NCI-H460 (cell line): Measurements from ENCODE around the gene POLG. TPM values are rescaled to one million over a fixed set of nuclear protein-coding genes. Genes with fewer than 3 reads are reported as not detected.

Experiments used
- DNase-seq: peaks from one replicate; pipeline ENCODE4 v3.0.0-alpha.2; 2016; ENCODE audit warnings: low read depth; ENCODE audit errors: extremely low read depth
- total RNA-seq: library from RNA; depleted of rRNA; stranded (reverse); fragments of >200 nt; shearing (Covaris generic); gene quantifications from 2 replicates; pipeline ENCODE4 v1.2.3, GENCODE V29; 2014

Gene POLG
- total RNA-seq, 1 experiment from 2014 or later, result 30.5 TPM

DNA sequence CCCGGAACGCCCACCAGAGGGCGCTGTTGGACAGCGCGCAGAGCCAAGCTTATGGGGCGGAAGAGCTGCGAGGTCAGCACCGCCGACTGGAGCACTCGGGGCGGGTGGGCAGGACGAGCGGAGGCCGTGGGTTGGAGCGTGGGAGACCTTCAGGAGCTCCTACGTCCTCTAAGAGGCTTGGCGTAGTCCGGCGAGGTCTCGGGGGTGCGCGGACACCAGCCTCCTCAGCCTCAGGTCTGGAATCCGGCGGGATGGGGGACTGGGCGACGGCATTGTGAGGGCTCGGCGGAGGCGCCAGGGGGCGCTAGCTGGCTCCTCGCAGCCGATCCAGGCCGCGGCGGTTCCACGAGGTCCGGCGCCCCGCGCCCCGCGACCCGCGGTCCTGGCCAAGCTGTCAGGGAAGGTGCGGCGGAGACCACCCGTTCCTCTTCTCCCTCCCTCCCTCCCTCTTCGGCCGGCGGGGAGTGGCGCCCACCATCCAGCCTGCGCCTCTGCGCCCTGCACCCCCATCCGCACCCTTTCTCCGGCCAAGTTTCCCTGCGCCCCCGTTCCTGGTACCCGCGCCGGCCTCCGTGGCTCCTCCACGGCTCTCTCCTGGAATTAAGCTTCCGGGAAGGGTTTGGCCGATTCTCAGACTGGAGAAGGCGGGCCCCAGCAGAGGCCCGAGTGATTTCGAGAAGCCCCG, 24.3 kb upstream of the POLG start:
- peak; percentile 55 for DNase-seq

DNA sequence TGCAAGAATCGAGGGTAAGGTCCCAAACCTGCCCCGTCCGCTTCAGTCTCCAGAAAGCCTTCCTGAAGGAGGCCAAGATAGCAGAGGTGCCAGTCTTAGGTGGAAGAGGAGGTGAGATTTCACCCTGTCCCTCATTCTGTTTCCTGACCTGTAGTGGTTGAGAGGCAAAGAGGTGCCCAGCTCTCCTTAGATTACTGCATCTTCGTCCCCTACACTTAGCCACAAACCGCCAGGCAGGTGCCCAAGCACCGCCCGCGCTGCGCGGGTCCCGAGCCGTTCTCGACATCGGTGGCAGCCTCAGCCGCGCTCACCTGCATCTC, 23.8 kb upstream of the POLG start:
- no peak for DNase-seq

DNA sequence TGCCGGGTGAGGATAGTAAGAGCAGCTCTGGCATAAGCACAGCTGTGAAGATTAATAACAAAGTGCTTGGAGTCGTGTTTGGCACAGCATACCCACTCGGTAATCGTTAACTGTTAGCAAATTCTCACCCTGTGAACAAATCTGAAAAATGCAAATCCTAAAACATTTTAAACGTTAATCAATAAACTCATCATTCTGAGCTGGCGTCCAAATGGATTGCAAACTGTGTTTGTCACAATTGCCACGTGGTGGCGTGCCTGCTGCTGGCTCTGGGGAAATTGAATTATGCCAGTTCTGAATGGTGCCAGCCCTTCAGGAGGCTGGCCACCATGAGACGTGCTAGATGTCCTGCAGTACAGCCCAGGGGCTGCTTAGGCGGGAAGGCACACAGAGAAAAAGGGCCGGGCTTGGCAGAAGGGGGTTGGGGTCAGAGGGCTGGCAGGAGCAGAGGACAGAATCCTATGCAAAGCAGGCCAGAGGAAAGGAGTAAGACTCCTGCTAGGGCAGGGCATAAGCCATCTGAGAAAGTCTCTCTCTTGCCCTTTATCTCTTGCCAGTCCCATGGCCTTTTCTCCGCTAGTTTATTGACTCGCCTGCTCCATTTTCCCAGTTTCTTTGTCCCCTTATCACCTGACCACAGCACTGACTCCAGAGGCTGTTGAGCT, 22.1 kb upstream of the POLG start:
- DNase-seq, result peak; percentile 30

DNA sequence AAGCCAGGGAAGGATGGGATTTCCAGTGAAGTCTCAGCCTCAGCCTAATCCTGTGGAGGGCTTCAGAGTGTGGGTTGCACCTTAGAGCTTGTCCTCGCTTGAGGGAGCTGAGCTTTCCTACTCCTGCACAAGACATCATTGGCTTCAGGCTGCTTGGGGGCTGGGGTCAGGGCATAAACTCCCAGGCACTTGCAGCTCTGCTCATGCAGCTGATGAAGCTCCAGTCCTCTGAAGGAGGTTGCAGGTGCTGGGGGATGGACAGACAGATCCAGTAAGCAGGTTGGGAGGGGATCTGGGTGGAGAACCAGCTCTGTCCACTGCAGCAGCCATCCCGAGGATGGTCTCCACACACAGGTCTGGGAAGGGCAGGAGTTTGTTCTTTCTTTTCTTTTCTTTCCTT, 19.4 kb upstream of the POLG start:
- no peak for DNase-seq

- DNase-seq, result no peak
These were observed 17.9 kb upstream of the POLG start for GRCh38 chr15:89352476-89352875.

DNA sequence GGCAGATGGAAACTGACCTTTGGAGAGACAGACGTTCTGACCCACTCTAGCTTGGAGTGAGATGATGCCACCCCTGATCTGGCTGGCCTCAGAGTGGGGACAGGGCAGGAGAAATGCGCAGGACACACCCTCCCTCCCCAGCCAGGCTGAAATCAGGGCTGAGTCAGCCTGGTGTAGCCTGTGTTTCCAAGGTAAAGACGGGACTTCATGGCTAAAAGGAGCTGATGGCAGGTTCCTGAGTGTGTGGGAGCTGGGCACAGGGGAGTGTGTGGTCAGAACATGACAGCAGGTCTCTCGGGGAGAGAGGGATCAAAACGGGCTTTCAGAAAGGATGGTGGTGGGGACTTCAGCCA, 14.6 kb upstream of the POLG start:
- DNase-seq, result no peak

DNA sequence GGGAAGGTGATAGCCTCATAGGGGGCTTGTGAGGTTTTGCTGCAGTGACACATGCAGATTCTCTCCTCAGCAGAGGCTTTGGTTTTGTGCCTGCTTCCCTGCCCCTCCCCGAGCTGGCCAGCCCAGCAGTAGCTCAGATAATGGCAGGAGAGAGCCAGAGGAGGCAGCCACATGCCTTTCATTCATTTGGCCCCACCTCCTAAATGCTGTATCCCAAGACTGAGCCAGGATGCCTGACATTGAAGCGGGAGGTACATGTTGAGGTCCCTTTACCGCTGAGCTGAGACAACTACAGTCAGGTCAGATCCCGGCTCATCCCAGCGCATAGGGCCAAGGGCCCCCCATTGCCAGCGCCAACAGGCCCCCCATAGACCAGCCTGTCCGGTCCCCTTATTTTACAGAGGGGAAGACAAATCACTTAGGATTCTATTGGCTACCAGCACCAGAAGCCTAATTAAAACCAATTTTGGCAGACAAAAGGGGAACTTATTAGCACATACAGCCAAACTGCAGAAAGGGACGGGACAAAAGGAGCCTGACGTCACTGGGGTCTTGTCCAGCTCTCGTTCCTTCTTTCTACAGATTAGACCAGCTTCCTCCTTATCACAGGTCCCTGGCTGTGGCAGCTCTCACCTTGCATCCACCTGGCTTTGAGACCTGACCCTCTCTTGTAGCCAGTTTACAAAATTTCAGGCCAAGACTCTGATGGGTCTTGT, 12.1 kb upstream of the POLG start:
- no peak for DNase-seq

GRCh38 chr15:89345248-89345647, 10.6 kb upstream of the POLG start:
- no peak for DNase-seq

DNA sequence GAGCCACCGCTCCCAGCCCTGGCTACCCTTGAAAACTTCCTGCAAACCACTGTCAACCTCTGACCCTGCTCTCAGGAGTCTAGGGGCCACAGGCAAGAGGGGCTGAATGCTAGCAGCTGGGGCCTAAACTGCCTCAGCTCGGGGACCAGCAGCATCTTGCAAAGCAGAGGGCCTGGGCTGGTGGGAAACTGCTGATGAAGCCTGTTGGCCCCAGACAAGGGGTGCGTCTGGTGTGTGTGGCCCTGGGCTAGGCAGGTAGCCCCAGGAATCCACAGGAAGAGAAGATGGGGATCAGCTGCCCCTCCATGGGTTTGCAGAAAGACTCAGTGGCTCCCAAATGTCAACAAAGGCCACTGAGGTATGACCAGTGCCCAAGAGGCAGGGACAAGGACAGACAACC, 8.2 kb upstream of the POLG start:
- no peak for DNase-seq

GRCh38 chr15:89341316-89342005, 6.8 kb upstream of the POLG start:
- DNase-seq, result no peak

DNA sequence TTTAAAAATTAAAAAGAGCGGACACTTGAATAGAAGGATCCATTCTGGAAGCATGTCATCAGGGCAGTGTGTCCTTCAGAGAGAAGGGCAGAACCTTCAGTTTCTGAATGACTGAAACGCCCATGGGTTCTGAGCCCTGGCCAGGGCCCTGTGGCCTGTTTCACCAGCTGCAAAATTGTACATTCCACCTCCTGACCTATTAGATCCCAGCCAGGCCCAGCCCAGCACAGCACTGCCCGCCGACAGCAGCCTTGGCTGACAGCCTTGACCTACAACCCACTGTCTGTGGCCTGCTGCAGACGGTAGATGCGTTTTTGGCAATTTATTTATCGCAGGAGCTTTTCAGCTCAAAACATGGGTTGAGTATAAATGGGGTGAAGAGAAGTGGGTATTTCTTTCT, 5.9 kb upstream of the POLG start:
- DNase-seq, result no peak

DNA sequence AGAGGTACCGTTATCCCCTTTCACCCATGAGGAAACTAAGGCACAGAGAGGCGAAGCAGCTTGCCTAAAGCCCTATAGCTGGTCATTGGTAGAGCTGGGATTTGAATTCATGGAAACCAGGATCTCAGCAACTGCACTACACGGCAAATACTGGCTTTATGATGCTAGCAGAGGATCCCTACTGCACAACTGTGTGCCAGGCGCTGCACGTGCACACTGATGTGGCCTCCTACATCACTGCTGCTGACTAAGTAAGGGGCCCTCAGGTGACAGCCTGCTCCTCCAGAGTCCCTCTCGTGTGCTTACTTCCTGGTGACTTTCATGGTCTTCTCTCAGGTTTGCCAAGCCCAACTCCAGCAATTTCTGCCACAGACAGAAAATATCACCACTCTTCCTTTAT, 3.4 kb upstream of the POLG start:
- DNase-seq, result no peak

DNA sequence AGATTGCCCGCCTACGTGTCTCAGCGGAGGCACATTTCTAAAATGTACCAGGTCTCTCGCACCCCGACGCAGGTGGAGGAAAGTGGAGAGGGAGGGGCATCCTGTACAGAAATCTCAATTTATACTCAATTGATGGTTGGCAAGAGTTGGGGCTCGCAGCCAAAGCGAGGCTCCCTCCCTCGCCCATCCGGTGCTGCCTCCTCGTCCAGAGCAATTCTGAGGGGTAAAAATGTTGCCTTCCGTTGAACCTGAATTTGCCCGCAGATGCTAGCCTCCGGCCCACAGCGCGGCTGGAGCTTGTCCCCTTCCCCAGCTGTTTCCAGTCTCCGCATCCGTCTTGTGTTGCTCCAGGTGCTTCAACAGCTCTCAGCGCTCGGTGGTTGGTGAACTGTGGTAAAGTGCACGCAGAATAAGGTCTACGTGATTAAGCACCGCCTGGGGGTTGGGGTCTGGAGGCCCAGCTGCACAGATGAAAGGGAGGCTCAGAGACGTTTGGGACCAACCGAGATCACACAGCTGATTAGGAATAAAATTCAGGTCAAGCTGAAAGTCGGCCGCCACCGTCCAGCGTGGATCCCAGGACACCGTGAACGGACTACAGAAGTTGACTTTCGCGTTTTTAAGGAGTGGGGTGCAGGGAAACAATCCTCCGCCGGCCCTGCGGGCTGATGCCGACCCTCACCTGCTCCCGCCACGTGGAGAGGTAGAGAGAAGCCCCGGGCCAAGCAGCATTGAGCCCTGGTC, 846 bp upstream of the POLG start:
- no peak for DNase-seq

DNA sequence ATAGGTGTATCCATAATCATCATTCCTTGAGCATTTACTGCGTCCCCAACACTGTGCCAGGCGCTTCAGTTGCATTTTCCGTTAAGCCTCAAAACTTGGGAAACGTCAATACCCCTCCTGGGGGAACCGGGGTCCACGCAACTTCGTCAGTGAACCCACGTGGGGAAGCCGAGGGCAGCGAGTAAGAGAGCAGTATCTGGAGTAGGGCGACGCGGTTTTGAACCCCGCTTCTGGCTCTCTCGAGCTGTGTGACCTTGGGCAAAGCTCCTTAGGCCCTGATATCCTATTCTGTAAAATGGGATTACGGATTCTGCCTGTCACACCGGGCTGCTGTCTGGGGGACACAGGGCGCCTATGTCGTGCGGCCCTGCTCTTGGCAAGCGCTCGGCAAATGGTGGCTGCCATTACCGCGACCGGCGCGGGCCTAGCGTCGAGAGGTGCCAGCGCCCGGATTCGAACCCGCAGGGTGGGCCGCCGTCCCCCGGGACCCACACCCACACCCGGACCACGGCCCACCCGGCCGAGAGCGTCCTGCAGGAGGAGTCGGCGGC, 590 bp downstream of the POLG start:
- DNase-seq, result no peak

DNA sequence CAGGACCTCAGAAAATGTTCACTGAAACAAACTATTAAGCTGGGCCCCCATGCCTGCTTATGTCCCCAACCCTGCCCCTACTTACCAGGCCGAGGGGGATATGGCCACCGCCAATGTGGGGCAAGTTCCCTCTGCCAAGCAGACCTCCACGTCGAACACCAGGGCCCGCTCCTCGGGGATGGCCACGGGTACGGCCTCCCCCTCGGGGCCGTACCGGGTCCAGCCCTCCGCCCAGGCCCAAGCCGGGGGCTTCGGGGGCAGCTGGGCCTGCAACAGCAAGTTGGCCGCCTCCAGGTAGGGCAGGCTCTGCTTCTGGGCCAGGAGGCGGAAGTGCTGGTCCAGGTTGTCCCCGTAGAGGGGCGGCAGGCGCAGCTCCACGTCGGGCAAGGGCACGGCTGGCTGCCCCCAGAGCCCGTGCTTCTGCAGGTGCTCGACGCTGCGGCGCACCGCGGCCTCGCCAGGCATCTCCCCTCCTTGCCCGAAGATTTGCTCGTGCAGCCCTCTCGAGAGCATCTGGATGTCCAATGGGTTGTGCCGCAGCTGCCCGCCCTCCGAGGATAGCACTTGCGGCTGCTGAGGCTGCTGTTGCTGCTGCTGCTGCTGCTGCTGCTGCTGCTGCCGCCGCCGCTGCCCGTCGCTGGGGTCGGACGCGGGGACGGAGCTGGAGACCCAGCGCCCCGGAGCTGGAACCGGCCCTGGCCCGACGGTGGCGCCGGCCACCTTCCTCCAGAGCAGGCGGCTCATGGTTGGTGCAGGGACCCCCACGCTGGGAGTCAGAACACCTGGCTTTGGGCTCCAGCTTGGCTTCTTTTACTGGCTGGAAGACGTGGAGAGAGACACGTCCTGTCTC, 1.4 kb downstream of the POLG start:
- no peak for DNase-seq

GRCh38 chr15:89332446-89332845, 2.2 kb downstream of the POLG start:
- no peak for DNase-seq

DNA sequence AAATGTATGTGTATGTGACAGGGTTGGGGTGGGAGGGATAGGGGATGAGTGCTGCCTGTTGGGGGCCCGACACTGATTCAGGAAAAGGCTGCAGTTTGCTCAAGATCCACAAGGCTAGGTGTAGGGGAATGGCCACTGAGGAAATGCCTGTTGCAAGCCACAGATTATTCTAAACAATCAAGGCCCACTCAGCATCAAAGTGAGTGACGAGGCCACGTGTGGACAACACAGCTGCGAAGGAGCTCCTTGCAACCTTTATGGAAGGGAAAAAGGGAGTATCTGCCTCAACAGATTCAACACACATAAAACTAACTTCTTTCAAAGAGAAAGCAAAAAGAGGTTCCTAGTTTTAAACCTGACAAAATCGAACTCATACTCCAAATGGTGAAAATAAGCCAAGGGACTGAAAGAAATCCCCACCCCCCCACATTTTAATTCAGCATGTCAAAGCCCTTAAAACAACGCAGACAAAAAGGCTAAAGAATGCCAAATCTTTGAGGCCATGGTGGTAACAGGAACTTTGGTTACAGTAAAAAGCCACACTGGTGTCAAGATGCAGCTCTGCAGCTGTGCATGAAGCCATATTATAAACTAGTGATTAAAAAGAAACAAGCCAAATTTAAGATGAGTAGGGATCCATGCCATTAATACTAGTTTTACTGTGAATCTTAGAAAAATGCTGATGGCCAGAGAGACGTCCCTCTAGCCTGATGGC, 3.6 kb downstream of the POLG start:
- DNase-seq, result no peak

DNA sequence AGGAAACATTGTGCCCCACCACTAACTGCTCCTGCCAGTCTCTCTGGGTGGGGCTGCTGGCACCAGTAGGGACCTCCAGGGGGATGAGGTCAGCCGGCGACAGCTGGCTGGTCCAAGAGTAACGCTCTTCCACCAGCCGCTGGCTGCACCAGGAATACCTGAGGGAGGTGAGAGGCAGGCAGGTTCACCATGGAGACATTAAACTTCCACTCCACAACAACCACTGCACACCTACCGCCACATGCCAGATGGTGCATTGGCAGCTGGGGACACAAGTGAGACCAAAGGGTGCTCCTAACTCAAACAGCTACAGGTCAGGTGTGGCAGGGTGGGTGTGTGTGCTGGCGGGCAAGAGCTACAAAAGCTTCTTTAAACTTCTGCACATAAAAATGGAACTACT, 4.5 kb downstream of the POLG start:
- DNase-seq, result no peak
